ENCODE results near the gene SLC10A3. TPM values are rescaled to one million over a fixed set of nuclear protein-coding genes. Genes with fewer than 3 reads are reported as not detected.

Gene SLC10A3
- total RNA-seq, 2 experiments from 2014 or later = 27.0 to 27.6 TPM

Other genes with a start within 250 kb of the SLC10A3 start
- not detected for gene OPN1MW3, start 233.0 kb downstream of the SLC10A3 start, total RNA-seq
- gene TEX28, start 195.5 kb downstream of the SLC10A3 start, total RNA-seq = not detected
- gene TKTL1, start 194.8 kb downstream of the SLC10A3 start, total RNA-seq = 1 to 10 TPM in 1 of 2 experiments, under 1 TPM in 1; 0.85 to 2.0 TPM
- 1,000 to 10,000 TPM; 1,571 to 1,579 TPM for gene FLNA, start 116.0 kb downstream of the SLC10A3 start, total RNA-seq
- 10 to 100 TPM; 65.5 to 66.0 TPM for gene EMD, start 111.3 kb downstream of the SLC10A3 start, total RNA-seq
- 1,000 to 10,000 TPM; 2,958 to 2,962 TPM for gene RPL10, start 92.3 kb downstream of the SLC10A3 start, total RNA-seq
- gene DNASE1L1, start 81.4 kb downstream of the SLC10A3 start, total RNA-seq = 10 to 100 TPM; 23.3 to 23.7 TPM
- gene TAFAZZIN, start 79.1 kb downstream of the SLC10A3 start, total RNA-seq = 10 to 100 TPM; 93.7 to 93.9 TPM
- 10 to 100 TPM; 52.3 to 53.2 TPM for gene ATP6AP1, start 62.0 kb downstream of the SLC10A3 start, total RNA-seq
- gene GDI1, start 53.5 kb downstream of the SLC10A3 start, total RNA-seq = 100 to 1,000 TPM; 114 to 117 TPM
- 10 to 100 TPM; 62.4 to 65.4 TPM for gene FAM50A, start 46.5 kb downstream of the SLC10A3 start, total RNA-seq
- 10 to 100 TPM; 49.3 to 52.8 TPM for gene PLXNA3, start 32.3 kb downstream of the SLC10A3 start, total RNA-seq
- gene LAGE3, start 11.3 kb downstream of the SLC10A3 start, total RNA-seq = 10 to 100 TPM; 28.1 to 29.9 TPM
- gene UBL4A, start 4.0 kb downstream of the SLC10A3 start, total RNA-seq = 10 to 100 TPM; 44.5 to 47.3 TPM
- gene FAM3A, start 25.6 kb upstream of the SLC10A3 start, total RNA-seq = 10 to 100 TPM; 24.9 to 29.0 TPM
- 10 to 100 TPM; 62.7 to 64.4 TPM for gene G6PD, start 56.2 kb upstream of the SLC10A3 start, total RNA-seq
- 10 to 100 TPM; 51.9 to 54.0 TPM for gene IKBKG, start 57.0 kb upstream of the SLC10A3 start, total RNA-seq
- not detected for gene CTAG1A, start 94.5 kb upstream of the SLC10A3 start, total RNA-seq
- gene CTAG1B, start 128.7 kb upstream of the SLC10A3 start, total RNA-seq = not detected
- not detected for gene CTAG2, start 162.9 kb upstream of the SLC10A3 start, total RNA-seq